IPS DF 6.9 (cell line): ENCODE measurements around the gene ZNF26.
"Not testable (repeated sequence)": the region's sequence is repeated elsewhere in the genome, so short reads cannot be mapped to it uniquely, and the experiment has no call there.

Experiments
- DNase-seq: peaks from one replicate; pipeline ENCODE4 v3.0.0-alpha.2; 2013; ENCODE audit warnings: low read depth, low spot score
- H3K27ac ChIP-seq: one replicate; pipeline ENCODE4 v1.5.1; 2013; ENCODE audit warnings: low read length, control low read depth
- H3K27me3 ChIP-seq: 2 replicates; pipeline ENCODE4 v1.6.1; 2013; ENCODE audit warnings: mild to moderate bottlenecking, low read length; ENCODE audit not compliant: control insufficient read depth, insufficient read depth
- H3K36me3 ChIP-seq: 2 replicates; pipeline ENCODE4 v1.6.1; 2013; ENCODE audit warnings: low read length; ENCODE audit not compliant: control insufficient read depth, insufficient read depth
- H3K4me1 ChIP-seq: 2 replicates; pipeline ENCODE4 v1.6.1; 2013; ENCODE audit warnings: low read length; ENCODE audit not compliant: control insufficient read depth, insufficient read depth
- H3K4me3 ChIP-seq: 2 replicates; pipeline ENCODE4 v1.5.1; 2013; ENCODE audit warnings: mild to moderate bottlenecking, low read length
- H3K9me3 ChIP-seq: 2 replicates; pipeline ENCODE4 v1.6.1; 2013; ENCODE audit warnings: low read length, inconsistent platforms; ENCODE audit not compliant: control insufficient read depth, insufficient read depth
- WGBS: extraction: QIAGEN DNeasy Blood & Tissue Kit; methylation state at CpG from one replicate; pipeline ENCODE4 v1.1.7; 2013; ENCODE audit warnings: mixed read lengths, missing lambda C conversion rate; ENCODE audit not compliant: insufficient read length, insufficient coverage; 5-methylcytosine and 5-hydroxymethylcytosine counted together

Gene ZNF26

GRCh38 chr12:132986001-132986884 is at the start of gene ZNF26:
TSS of gene ZNF26 (plus strand) at chr12:132986367. CDS start at chr12:132986841, 474 bp downstream.
- WGBS: no CpG with 5 or more reads among the region's 76 CpGs
- H3K9me3 ChIP-seq: no peaks in the 10 kb centered on the region; the same call in 1 of the 2 replicates
- H3K27ac ChIP-seq: no peak within 1 kb of the TSS

GRCh38 chr12:132936921-132937320 is 49.2 kb upstream of the ZNF26 start:
- H3K4me1 ChIP-seq, DNase-seq, H3K4me3 ChIP-seq, H3K9me3 ChIP-seq, H3K36me3 ChIP-seq, H3K27ac ChIP-seq, H3K27me3 ChIP-seq: not testable (repeated sequence)
- WGBS: no CpG with 5 or more reads among the region's 8 CpGs

More at GRCh38 chr12:132986001-132986884, at the start of gene ZNF26:
- Histone ChIP-seq H3K27me3 (no peaks in the 10 kb centered on the region), H3K4me1 (no peaks in the 10 kb centered on the region; the same call in 1 of the 2 replicates), H3K36me3 (no peaks in the 10 kb centered on the region), H3K4me3 (peak within 1 kb of the TSS; percentile 74)
- peak; percentile 92 for DNase-seq

GRCh38 chr12:132937476-132937875 is 48.7 kb upstream of the ZNF26 start:
- no peak overlapping the region for H3K4me3 ChIP-seq
- peaks cover 2% of the 10 kb centered on the region for H3K9me3 ChIP-seq
- no peak for DNase-seq
- H3K4me1 ChIP-seq: no peaks in the 10 kb centered on the region
- H3K27me3 ChIP-seq: no peaks in the 10 kb centered on the region
- peaks cover 5% of the 10 kb centered on the region for H3K36me3 ChIP-seq
- H3K27ac ChIP-seq: no peak overlapping the region
- no CpG with 5 or more reads among the region's 2 CpGs for WGBS

- H3K27me3 ChIP-seq, H3K27ac ChIP-seq, H3K4me1 ChIP-seq, H3K9me3 ChIP-seq, DNase-seq, H3K36me3 ChIP-seq, H3K4me3 ChIP-seq: not testable (repeated sequence)
- no CpG with 5 or more reads among the region's 25 CpGs for WGBS
These were observed 47.4 kb upstream of the ZNF26 start for GRCh38 chr12:132938807-132939206.

- no peak for DNase-seq
- Histone ChIP-seq H3K4me3 (no peak overlapping the region), H3K27ac (no peak overlapping the region), H3K27me3 (no peaks in the 10 kb centered on the region), H3K36me3 (peaks cover 12% of the 10 kb centered on the region), H3K4me1 (no peaks in the 10 kb centered on the region), H3K9me3 (peaks cover 2% of the 10 kb centered on the region; the same call in 1 of the 2 replicates)
- no CpG with 5 or more reads among the region's 15 CpGs for WGBS
These were observed 46.0 kb upstream of the ZNF26 start for GRCh38 chr12:132940071-132940719.

- Histone ChIP-seq H3K27ac (no peak overlapping the region), H3K4me1 (no peaks in the 10 kb centered on the region), H3K27me3 (no peaks in the 10 kb centered on the region), H3K9me3 (peaks cover 2% of the 10 kb centered on the region; the same call in 1 of the 2 replicates), H3K4me3 (no peak overlapping the region), H3K36me3 (peaks cover 12% of the 10 kb centered on the region)
- DNase-seq: no peak
- WGBS: no CpG with 5 or more reads among the region's 34 CpGs
These were observed 44.7 kb upstream of the ZNF26 start for GRCh38 chr12:132941336-132941954.

- Histone ChIP-seq H3K9me3 (peaks cover 2% of the 10 kb centered on the region; the same call in 1 of the 2 replicates), H3K27ac (no peak overlapping the region), H3K36me3 (peaks cover 12% of the 10 kb centered on the region), H3K4me3 (no peak overlapping the region), H3K27me3 (no peaks in the 10 kb centered on the region), H3K4me1 (no peaks in the 10 kb centered on the region)
- DNase-seq: no peak
- no CpG with 5 or more reads among the region's 13 CpGs for WGBS
These were observed 43.6 kb upstream of the ZNF26 start for GRCh38 chr12:132942611-132943010.

- WGBS: no CpG with 5 or more reads among the region's 9 CpGs
- peaks cover 12% of the 10 kb centered on the region for H3K36me3 ChIP-seq
- H3K9me3 ChIP-seq: peaks cover 2% of the 10 kb centered on the region
- no peaks in the 10 kb centered on the region for H3K4me1 ChIP-seq
- no peak for DNase-seq
- H3K27me3 ChIP-seq: no peaks in the 10 kb centered on the region
- no peak overlapping the region for H3K27ac ChIP-seq
- no peak overlapping the region for H3K4me3 ChIP-seq
These were observed 40.4 kb upstream of the ZNF26 start for GRCh38 chr12:132945806-132946205.

GRCh38 chr12:132946246-132946820 is 39.8 kb upstream of the ZNF26 start:
- WGBS: no CpG with 5 or more reads among the region's 8 CpGs
- Histone ChIP-seq H3K4me3 (no peak overlapping the region), H3K27me3 (no peaks in the 10 kb centered on the region), H3K4me1 (no peaks in the 10 kb centered on the region), H3K36me3 (peaks cover 12% of the 10 kb centered on the region), H3K27ac (no peak overlapping the region), H3K9me3 (peaks cover 4% of the 10 kb centered on the region; the same call in 1 of the 2 replicates)
- no peak for DNase-seq
